ENCODE data around the gene MYO1A. TPM values are rescaled to one million over a fixed set of nuclear protein-coding genes. Genes with fewer than 3 reads are reported as not detected.

Gene MYO1A
- total and polyA plus RNA-seq, 10 of the 15 experiments (the other 5 are each of a cell fraction or from before 2014, with no cell fraction given), result 0.01 to 0.34 (median 0.15) TPM; not detected in 2

- TF ChIP-seq ZNF687 (IDR thresholded peaks at IDR 0.05), result no peak
- no peak for TF ChIP-seq TBL1XR1 (IDR thresholded peaks at IDR 0.05; ENCODE audit: low read depth, low read length)
- TF ChIP-seq EP300 (IDR thresholded peaks at IDR 0.05; ENCODE audit: borderline replicate concordance in 1 of 2, control insufficient read depth in 1 of 2, low read depth in 2 of 2, low read length in 2 of 2), result no peak
- TF ChIP-seq, protein P1, sequence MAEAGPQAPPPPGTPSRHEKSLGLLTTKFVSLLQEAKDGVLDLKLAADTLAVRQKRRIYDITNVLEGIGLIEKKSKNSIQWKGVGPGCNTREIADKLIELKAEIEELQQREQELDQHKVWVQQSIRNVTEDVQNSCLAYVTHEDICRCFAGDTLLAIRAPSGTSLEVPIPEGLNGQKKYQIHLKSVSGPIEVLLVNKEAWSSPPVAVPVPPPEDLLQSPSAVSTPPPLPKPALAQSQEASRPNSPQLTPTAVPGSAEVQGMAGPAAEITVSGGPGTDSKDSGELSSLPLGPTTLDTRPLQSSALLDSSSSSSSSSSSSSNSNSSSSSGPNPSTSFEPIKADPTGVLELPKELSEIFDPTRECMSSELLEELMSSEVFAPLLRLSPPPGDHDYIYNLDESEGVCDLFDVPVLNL (IDR thresholded peaks at IDR 0.05; ENCODE audit: low read depth, low read length), result no peak
- TF ChIP-seq YBX1 (IDR thresholded peaks at IDR 0.05), result no peak
- TF ChIP-seq EGR1 (IDR thresholded peaks at IDR 0.05; ENCODE audit: borderline replicate concordance in 1 of 2, low read depth in 2 of 2, low read length in 2 of 2), result no peak
Measured at GRCh38 chr12:56989861-56990610, 59.9 kb downstream of the MYO1A start (continued).

All from GM12878 (cell line).